GM06990 (cell line): ENCODE measurements around the gene PIPOX.

Experiments
- DNase-seq: peaks from one replicate; pipeline ENCODE4 v3.0.0-alpha.2; 2011; ENCODE audit not compliant: insufficient read length; ENCODE audit errors: extremely low read depth
- H3K27me3 ChIP-seq: replicated peaks from 2 replicates; pipeline ENCODE4 v1.6.0; 2011; ENCODE audit warnings: low read length; ENCODE audit not compliant: control insufficient read depth, insufficient read depth
- H3K36me3 ChIP-seq: 2 replicates; pipeline ENCODE4 v1.5.1; 2011; ENCODE audit warnings: low read length; ENCODE audit not compliant: control insufficient read depth, insufficient read depth
- H3K4me3 ChIP-seq: replicated peaks from 2 replicates; pipeline ENCODE4 v1.5.1; 2011; ENCODE audit warnings: low read depth, mild to moderate bottlenecking, control low read depth, low read length
- TF ChIP-seq, protein P1 (sequence below): IDR thresholded peaks from 2 replicates; pipeline ENCODE4 v1.5.1; 2011; ENCODE audit warnings: low read length, control low read depth, mild to moderate bottlenecking, inconsistent platforms; ENCODE audit not compliant: insufficient read depth, poor library complexity, severe bottlenecking

PIPOX gene, protein sequence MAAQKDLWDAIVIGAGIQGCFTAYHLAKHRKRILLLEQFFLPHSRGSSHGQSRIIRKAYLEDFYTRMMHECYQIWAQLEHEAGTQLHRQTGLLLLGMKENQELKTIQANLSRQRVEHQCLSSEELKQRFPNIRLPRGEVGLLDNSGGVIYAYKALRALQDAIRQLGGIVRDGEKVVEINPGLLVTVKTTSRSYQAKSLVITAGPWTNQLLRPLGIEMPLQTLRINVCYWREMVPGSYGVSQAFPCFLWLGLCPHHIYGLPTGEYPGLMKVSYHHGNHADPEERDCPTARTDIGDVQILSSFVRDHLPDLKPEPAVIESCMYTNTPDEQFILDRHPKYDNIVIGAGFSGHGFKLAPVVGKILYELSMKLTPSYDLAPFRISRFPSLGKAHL

DNA sequence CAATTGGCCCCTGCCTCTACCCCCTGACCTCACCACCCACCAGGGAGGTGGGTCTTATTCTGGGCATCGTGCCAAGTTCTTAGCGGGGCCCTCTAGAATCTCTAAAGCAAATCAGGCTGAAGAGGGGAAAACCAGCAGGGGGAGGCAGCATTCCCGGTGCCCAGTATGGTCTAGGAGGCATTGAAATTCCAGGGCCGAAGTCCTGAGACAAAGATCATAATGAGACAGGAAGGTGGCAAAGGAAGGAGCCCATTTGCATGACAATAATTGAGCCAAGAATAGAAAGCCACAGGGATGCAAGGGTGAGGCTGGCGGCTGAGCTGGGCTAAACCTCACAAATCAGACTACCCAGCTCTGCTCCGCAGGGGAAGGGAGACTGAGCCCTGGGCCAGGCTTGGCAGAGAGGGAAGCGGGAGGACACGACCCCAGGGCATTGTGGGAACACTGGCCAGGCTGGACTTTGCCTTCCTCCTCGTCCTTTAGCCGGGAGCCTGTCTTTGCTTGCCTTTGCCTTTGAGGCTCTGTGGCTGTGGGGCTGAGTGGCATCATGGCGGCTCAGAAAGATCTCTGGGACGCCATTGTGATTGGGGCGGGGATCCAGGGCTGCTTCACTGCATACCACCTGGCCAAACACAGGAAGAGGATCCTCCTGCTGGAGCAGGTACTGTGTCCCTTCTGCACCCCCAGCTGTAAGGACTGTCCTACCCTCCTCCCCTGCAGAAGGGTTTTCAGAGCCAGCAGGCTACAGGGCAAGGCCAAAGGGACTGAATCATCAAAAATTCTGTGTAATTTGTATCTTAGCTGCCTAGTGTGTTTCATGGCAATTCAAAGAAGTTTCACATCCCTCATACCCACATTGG, at the start of gene PIPOX:
PIPOX (plus strand) TSS at position 463 of the 860 bp plus-strand sequence; CDS start at position 548, 85 bp downstream.
- H3K27me3 ChIP-seq: no peaks in the 10 kb centered on the region; the same call in 1 of the 2 replicates
- no peaks in the 10 kb centered on the region for H3K36me3 ChIP-seq
- TF ChIP-seq, protein P1, sequence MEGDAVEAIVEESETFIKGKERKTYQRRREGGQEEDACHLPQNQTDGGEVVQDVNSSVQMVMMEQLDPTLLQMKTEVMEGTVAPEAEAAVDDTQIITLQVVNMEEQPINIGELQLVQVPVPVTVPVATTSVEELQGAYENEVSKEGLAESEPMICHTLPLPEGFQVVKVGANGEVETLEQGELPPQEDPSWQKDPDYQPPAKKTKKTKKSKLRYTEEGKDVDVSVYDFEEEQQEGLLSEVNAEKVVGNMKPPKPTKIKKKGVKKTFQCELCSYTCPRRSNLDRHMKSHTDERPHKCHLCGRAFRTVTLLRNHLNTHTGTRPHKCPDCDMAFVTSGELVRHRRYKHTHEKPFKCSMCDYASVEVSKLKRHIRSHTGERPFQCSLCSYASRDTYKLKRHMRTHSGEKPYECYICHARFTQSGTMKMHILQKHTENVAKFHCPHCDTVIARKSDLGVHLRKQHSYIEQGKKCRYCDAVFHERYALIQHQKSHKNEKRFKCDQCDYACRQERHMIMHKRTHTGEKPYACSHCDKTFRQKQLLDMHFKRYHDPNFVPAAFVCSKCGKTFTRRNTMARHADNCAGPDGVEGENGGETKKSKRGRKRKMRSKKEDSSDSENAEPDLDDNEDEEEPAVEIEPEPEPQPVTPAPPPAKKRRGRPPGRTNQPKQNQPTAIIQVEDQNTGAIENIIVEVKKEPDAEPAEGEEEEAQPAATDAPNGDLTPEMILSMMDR: no peak
- DNase-seq: no peak
- H3K4me3 ChIP-seq: no peak within 1 kb of the TSS

DNA sequence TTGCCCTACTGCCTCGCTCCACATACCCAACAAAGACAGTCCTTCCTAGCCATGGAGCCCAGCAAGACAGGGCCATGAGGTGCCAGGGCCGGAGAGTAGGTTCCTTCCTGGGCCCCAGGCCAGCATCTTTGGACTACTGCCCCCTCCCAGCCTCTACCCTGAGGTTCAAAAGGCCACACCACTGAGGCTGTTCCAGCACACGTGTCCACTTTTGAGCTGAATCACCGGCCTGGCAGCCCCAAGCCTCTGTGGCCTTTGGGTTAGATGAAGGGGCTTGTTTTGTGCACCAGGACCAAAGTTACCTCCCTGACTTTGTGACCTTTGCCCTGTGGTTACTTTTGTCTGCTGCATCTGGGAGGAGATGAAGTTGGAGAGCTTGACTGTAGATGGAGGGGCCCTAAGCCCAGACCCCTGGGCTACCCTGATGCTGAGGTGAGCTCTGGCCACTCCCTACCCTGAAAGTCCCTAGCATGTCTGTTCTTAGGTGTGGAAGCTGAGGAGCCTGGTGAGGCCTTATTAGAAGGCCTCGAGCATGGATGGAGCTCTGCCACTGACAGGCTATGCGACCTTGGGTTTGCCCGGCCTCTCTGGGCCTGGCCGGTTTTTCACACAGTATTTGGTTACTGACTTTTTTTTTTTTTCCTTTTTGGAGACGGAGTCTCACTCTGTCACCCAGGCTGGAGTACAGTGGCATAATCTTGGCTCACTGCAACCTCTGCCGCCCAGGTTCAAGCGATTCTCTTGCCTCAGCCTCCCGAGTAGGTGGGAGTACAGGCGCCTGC, 49.1 kb upstream of the PIPOX start:
- TF ChIP-seq, protein P1: no peak
- H3K36me3 ChIP-seq: no peaks in the 10 kb centered on the region
- H3K4me3 ChIP-seq: no peak overlapping the region
- no peak for DNase-seq
- no peaks in the 10 kb centered on the region; the same call in 1 of the 2 replicates for H3K27me3 ChIP-seq

DNA sequence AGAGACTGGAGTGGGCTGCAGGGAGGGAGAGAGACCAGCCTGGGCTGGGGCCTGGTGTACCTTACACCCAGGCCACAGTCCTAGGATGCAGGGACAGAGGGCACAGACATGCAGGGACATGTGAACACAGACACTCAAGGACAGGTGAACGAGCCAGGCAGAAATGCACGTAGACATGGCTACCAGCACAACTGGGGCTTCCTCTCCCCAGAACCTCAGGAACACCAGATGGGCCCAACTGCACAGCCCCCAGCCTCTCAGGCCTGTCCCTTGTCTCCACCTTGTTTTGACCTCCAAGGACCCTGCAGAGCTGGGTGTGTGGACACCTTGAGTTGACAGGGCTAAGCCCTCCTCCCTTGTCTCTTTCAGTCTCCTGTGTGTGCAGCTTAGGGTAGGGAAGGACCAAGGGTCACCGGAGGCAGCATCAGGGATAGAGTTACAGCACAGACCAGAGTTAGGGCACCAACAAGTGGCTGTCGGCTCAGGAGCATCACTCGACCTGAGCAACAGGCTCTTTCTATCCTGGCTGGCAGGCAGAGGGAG, 46.3 kb upstream of the PIPOX start:
- no peak overlapping the region for H3K4me3 ChIP-seq

DNA sequence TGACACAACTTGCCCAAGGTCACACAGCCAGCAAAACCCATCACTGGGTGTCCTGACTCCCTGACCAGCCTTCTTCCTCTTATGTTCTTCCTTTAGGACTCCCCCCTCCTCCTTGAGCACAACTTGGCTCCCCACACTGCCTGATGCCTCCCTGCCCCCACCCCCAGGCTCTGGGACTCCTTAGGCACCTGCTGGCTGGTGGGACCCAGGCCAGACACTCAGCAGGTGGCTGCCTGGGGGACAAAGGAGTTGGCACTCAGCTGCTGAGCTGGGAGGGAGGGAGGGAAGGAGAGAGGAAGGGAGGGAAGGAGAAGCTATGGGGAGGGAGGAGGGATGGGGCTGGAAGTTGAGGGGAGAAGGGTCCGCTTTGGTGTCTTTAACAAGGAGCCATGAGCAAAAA, 45.1 kb upstream of the PIPOX start:
- DNase-seq: no peak
- TF ChIP-seq, protein P1: no peak
- H3K4me3 ChIP-seq: no peak overlapping the region
- H3K36me3 ChIP-seq: no peaks in the 10 kb centered on the region
- H3K27me3 ChIP-seq: no peaks in the 10 kb centered on the region; the same call in 1 of the 2 replicates

More for the DNA sequence above, 46.3 kb upstream of the PIPOX start:
- TF ChIP-seq, protein P1: no peak
- no peak for DNase-seq
- Histone ChIP-seq H3K27me3 (no peaks in the 10 kb centered on the region), H3K36me3 (no peaks in the 10 kb centered on the region)

DNA sequence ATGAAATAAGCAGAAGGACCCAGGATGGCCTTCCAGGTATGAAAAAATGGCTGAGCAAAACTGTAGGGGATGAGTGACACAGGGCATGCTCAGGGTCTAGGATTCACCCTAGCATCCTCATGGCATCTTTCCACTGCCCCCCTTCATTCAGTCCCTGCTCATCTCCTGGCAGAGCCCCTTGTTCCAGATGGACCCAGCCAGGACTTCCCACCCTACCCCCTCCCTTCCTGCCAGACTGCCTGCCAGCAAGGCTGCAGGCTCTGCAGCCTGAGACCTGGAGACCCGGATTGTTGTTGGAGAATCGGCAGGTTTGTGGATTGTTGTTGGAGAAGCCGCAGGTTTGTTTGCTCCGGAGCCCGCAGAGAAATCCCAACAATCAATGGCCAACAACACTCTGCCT, 43.7 kb upstream of the PIPOX start:
- TF ChIP-seq, protein P1: no peak
- no peaks in the 10 kb centered on the region; the same call in 1 of the 2 replicates for H3K27me3 ChIP-seq

More for the DNA sequence above, 43.7 kb upstream of the PIPOX start:
- DNase-seq: no peak
- Histone ChIP-seq H3K36me3 (no peaks in the 10 kb centered on the region), H3K4me3 (no peak overlapping the region)
